ENCODE results near the gene C18orf32.
"Not testable (repeated sequence)": the region's sequence is repeated elsewhere in the genome, so short reads cannot be mapped to it uniquely, and the experiment has no call there.

The C18orf32 gene

GRCh38 chr18:49500201-49500921 is 13.3 kb upstream of the C18orf32 start:
- no peak for DNase-seq (ENCODE audit: low read depth)

GRCh38 chr18:49499046-49499637 is 12.1 kb upstream of the C18orf32 start:
- DNase-seq (ENCODE audit: low read depth) = no peak

- no peak for DNase-seq (ENCODE audit: low read depth)
Measured at GRCh38 chr18:49495480-49495879, 8.4 kb upstream of the C18orf32 start.

- no peak for DNase-seq (ENCODE audit: low read depth)
Measured at GRCh38 chr18:49495076-49495475, 8.0 kb upstream of the C18orf32 start.

- DNase-seq (ENCODE audit: low read depth) = no peak
Measured at GRCh38 chr18:49494660-49495059, 7.6 kb upstream of the C18orf32 start.

GRCh38 chr18:49492694-49493033 is 5.6 kb upstream of the C18orf32 start:
- no peak for DNase-seq (ENCODE audit: low read depth)

GRCh38 chr18:49491857-49492693 is 5.0 kb upstream of the C18orf32 start, which contains the start of gene RPL17:
Gene RPL17, minus strand, starts transcription at chr18:49492465.
- DNase-seq (ENCODE audit: low read depth) = peak; percentile 85

GRCh38 chr18:49491534-49491856 is 4.5 kb upstream of the C18orf32 start:
- DNase-seq (ENCODE audit: low read depth) = no peak

- no peak for DNase-seq (ENCODE audit: low read depth)
Measured at GRCh38 chr18:49490246-49490762, 3.3 kb upstream of the C18orf32 start.

- DNase-seq (ENCODE audit: low read depth) = no peak
Measured at GRCh38 chr18:49487711-49488310, 777 bp upstream of the C18orf32 start.

GRCh38 chr18:49486606-49486952 is 455 bp downstream of the C18orf32 start:
- no peak for DNase-seq (ENCODE audit: low read depth)

- no peak for DNase-seq (ENCODE audit: low read depth)
Measured at GRCh38 chr18:49486134-49486533, 900 bp downstream of the C18orf32 start.

- DNase-seq (ENCODE audit: low read depth) = no peak
Measured at GRCh38 chr18:49483198-49483597, 3.8 kb downstream of the C18orf32 start.

- DNase-seq (ENCODE audit: low read depth) = no peak
Measured at GRCh38 chr18:49481907-49482306, 5.1 kb downstream of the C18orf32 start.

- no peak for DNase-seq (ENCODE audit: low read depth)
Measured at GRCh38 chr18:49481317-49481716, 5.7 kb downstream of the C18orf32 start.

GRCh38 chr18:49479381-49480137 is 7.5 kb downstream of the C18orf32 start:
- no peak for DNase-seq (ENCODE audit: low read depth)

GRCh38 chr18:49476664-49477411 is 10.2 kb downstream of the C18orf32 start:
- no peak for DNase-seq (ENCODE audit: low read depth)

GRCh38 chr18:49474935-49475334 is 12.1 kb downstream of the C18orf32 start:
- DNase-seq (ENCODE audit: low read depth) = not testable (repeated sequence)

- no peak for DNase-seq (ENCODE audit: low read depth)
Measured at GRCh38 chr18:49473721-49474120, 13.3 kb downstream of the C18orf32 start.

- DNase-seq (ENCODE audit: low read depth) = no peak
Measured at GRCh38 chr18:49472459-49472858, 14.6 kb downstream of the C18orf32 start.

- DNase-seq (ENCODE audit: low read depth) = no peak
Measured at GRCh38 chr18:49471532-49471931, 15.5 kb downstream of the C18orf32 start.
